HG02588 (cell line): ENCODE results near the gene GSTA4.
A peak's percentile ranks its signal among the peaks of the same experiment; 100 is the strongest.

Experiments used
- ATAC-seq: cut with Tn5 transposase; IDR thresholded peaks from one replicate; pipeline ENCODE4 v1.9.1; 2021; ENCODE audit warnings: mild to moderate bottlenecking, moderate library complexity; ENCODE audit not compliant: unreplicated experiment

GSTA4 gene, protein sequence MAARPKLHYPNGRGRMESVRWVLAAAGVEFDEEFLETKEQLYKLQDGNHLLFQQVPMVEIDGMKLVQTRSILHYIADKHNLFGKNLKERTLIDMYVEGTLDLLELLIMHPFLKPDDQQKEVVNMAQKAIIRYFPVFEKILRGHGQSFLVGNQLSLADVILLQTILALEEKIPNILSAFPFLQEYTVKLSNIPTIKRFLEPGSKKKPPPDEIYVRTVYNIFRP

DNA sequence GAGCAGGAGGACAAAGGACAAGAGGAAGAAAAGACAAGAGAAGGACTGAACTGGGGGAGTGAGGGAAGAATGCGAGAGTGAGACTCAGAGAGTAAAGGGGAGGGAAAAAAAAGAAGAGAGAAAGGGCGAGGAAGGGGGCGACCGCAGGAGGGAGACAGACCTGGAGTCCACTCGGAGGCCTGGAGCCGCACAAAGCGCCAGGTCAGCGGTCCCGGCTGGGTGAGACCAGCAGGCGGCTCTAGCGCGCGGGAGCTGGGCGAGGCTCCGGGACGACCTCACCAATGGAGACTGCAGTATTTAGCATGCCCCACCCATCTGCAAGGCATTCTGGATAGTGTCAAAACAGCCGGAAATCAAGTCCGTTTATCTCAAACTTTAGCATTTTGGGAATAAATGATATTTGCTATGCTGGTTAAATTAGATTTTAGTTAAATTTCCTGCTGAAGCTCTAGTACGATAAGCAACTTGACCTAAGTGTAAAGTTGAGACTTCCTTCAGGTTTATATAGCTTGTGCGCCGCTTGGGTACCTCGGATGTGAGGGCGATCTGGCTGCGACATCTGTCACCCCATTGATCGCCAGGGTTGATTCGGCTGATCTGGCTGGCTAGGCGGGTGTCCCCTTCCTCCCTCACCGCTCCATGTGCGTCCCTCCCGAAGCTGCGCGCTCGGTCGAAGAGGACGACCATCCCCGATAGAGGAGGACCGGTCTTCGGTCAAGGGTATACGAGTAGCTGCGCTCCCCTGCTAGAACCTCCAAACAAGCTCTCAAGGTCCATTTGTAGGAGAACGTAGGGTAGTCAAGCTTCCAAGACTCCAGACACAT is at the start of gene GSTA4:
Gene GSTA4 (minus strand): TSS at position 196 of the 824 bp plus-strand sequence. CDS start 1,041 bp downstream, outside the sequence.
- peak; percentile 98 for ATAC-seq

DNA sequence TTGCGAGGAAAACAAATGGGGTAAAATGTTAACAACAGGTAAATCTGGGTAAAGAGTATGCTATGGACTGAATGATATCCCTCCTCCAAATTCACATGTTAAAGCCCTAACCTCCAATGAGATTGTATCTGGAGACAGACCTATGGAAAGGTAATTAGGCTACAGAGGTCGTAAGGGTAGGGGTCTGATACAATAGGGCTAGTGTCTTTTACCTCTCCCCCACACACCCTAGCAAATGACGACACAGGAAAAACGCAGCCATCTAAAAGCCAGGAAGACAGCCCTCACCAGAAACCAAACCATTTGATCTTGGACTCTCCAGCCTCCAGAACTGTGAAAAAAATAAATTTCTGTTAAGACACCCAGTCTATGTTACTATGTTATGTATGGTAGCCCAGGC is 49.5 kb upstream of the GSTA4 start:
- no peak for ATAC-seq

DNA sequence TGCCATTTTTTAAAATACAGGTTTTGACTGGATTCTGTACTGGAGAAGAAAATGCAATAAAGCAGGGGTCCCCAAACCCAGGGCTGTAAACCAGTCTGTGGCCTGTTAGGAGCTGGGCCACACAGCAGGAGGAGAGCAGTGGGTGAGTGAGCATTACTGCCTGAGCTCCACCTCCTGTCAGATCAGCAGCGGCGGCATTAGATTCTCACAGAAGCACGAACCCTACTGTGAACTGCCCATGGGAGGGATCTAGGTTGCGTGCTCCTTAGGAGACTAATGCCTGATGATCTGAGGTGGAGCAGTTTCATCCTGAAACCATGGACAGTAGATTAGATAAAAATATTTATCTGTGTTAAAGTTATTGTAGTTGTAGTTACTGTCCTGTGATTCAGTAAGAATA is 49.0 kb upstream of the GSTA4 start:
- no peak for ATAC-seq

DNA sequence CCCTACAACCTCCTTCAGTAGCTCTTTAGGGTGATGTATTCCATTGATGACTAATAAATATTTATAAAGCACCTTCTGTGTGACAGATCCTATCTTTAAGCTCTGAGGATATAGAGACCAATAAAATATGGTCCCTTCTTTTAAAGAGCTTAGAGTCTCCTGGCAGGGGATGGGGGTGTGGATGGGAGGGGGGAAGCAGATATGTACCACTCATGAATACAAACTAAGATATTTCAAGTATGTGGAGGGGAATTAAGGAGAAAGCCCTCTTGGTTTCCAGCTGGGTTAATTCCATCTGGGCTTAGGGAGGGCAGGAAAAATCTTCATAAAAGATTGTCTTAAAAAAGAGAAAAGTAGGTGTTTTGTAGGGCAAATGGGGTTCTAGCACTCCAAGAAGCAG is 48.5 kb upstream of the GSTA4 start:
- ATAC-seq = no peak

DNA sequence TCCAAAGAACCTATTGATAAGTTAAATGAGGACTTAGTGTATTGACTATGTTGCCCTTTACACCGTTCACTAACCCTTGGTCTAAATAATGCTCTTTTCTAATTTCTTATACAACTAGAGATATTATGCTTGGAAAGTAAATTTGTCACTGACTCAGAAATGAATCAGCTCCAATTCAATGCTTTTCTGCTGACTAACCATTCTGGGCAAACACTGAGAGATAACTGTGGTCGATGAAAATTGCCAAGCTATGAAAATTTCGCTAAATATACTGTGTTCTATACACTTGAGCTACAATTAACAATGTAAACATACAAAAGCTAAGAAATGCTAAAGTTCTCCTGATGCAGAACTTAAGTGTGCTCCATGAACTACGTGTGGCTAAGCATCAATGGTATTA is 47.0 kb upstream of the GSTA4 start:
- no peak for ATAC-seq

DNA sequence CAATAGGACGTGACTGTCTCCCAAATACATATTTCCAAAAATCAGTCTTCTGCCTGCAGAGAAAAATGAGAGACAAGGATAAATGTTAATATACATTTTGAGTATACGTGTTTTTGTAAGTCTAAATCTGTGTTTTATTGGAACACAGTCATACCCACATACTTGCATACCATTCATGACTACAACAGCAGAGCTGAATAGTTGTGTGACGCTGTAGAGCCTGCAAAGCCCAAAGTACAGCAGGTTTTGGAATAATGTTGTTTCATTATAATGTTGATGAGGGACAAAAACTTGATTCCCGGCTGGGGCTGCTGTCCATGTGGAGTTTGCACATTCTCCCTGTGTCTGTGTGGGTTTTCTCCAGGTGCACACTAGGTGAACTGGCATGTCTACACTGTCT is 46.3 kb upstream of the GSTA4 start:
- ATAC-seq = no peak

DNA sequence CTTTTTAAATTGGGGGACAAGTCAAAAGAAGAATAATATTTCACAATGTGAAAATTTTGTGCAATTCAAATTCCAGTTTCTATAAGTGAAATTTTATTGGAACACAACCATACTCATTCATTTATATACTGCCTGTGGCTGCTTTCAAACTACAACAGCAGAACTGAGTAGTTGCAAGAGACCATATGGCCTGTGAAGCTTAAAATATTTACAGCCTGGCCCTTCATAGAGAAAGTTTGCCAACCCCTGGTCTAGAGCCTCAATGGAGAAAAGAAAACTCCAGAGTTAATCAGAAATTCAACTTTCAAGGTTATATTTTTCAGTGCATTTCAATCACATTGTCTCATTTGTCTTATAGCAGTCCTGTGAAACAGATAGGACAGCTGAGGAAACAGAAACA is 43.5 kb upstream of the GSTA4 start:
- no peak for ATAC-seq

DNA sequence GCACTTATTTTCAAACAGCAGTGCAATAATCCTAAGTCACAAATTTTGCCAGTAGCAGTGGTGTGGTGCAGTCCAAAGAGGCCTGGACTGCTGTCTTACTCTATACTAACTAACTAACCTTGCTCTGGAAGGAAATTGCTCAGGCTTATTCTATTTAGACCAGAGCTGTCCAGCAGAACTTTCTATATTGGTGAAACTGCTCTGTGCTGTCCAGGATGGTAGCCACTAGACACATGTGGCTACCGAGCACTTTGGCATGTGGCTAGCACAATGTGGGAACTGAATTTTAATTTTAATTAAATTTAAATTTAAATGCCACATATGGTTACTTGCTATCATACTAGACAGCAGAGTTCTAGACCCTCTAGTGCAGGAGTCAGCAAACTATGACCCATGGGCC is 43.1 kb upstream of the GSTA4 start:
- ATAC-seq = no peak

DNA sequence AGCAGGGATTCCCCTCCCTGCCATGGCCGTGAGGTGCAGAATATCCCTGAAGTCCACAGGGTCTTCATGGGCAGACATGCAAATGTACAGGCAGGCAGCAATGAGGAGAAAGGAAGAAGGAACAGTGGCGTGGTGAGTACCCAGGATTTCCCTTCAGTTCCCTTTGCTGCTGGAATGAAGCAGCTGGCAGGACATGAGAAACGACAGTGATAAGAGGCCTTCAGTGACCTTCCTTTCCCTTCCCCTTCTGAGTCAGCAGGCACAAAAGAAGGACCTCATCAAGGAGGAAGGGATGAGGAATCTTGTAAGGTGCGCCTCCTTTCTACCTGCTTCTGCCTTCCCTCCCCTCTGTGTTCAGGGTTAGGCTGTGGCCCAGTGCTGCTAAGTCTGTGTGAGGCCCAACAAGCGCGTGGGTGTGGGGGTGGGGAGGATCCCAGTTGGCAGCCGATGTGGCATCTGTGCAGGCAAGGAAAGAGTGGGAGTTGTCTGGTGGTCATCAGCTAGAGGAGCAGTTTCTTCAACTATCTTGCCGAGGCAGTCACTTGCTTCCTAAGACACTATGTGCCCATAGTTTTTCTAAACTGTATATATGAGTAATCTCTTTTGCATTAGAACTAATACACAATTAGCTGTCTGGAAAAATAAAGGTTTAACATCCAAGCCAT is 40.6 kb upstream of the GSTA4 start:
- no peak for ATAC-seq

DNA sequence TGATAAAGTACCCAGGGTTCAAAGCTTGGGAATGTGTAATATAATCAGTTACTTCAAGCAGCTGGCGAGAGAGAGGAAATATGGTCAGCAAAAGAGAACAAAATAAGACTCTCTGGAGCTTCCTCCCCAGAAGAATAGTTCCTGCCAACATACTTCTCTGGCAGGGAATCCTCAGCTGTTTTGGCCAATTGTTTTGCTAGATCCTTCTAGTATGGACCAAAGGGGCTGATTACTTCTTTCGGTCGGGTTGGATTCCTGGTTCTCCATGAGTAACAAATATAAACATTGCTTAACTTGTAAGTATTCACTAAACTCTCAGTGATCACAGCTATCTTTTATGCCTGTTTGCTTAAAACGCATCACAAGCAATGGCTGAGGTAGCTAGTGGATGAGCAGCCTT is 38.7 kb upstream of the GSTA4 start:
- no peak for ATAC-seq

DNA sequence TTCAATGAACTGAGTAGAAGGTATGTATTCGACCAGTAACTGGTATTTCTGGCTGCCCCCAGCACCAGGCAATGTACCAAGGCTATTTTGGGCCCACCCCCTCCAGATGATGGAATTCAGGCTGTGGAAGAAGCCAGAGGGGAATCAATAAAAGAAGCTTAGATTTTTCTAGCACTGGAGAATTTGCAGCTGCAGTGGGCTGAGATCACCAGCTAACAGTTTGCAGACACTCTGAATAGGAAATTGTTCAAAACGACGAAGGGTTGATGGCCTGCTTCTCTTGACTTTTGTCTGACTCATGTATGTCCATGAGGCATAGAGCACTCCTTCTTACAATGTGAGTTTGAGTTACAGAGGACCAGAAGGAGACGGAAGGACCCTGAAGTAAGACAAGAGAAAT is 37.8 kb upstream of the GSTA4 start:
- no peak for ATAC-seq

DNA sequence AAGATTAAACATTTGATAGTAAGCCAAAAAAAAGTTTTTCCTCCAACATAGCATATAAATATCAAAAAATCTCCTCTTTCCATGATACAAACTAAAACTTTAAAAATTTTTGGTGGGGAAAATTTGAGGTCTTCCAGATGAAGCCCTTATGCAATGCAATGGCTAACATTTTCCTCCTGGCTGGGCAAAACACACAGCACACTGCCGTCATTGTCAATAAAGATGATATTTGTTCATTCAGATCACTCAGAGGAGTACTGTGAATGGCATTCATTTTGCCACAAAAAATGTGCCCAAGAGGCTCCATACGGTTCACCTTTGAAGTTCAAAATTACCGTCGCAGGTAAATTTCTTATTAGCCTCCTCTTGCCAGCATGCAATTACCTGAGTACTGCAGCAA is 36.2 kb upstream of the GSTA4 start:
- ATAC-seq = no peak

DNA sequence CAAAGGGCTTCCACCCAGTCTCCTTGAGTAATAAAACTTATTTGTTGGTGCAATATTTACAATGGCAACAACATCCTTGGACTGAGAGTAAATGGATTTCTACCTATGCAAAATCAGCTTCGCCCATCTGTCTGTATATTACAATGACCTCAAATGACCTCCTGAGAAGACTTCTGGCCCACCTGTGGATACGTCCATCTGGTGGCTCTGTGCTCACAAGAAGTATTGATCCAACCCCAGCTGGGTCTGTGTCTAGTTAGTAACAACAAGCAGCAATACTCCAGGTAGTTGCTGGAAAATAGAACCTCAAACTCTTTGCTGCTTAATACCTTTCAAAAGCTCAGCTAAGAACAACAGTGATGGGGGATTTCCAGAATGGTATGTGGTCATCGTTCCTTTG is 34.7 kb upstream of the GSTA4 start:
- no peak for ATAC-seq

DNA sequence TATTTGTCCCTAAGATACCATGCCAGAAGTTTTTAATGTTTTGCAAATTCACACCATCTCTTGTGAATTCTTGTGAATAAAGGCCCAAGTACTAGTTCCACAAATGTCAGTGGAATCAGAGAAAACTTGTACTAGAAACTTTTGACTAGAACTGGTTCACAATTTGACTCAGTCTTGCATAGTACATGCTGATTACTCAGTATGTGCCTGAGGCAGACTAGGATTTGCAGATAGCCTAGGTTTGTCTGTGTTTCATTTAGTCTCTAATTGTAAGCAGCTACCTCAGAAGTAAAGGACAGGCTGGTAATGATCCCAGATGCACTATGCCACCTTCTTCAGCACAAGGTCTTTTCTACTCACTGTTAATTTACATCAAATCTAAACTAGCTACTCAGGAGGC is 34.2 kb upstream of the GSTA4 start:
- no peak for ATAC-seq

DNA sequence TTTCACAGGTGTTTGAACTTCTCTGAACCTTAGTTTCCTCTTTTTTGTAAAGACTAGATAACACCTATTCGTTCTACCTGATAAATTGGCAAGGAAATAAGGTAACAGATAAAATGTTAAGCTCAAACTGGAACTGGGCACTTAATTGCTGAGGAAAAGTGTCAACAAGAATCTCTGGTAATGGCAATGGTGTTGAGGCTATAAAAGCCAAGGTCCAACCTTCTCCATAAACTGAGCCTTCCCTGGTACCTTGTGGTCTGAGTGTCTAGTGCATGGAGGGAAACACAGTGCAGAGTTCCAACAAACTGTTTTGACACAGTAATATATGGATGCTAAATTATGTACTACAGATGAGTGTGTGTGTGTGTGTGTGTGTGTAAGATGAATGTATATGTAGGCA is 33.4 kb upstream of the GSTA4 start:
- ATAC-seq = no peak

DNA sequence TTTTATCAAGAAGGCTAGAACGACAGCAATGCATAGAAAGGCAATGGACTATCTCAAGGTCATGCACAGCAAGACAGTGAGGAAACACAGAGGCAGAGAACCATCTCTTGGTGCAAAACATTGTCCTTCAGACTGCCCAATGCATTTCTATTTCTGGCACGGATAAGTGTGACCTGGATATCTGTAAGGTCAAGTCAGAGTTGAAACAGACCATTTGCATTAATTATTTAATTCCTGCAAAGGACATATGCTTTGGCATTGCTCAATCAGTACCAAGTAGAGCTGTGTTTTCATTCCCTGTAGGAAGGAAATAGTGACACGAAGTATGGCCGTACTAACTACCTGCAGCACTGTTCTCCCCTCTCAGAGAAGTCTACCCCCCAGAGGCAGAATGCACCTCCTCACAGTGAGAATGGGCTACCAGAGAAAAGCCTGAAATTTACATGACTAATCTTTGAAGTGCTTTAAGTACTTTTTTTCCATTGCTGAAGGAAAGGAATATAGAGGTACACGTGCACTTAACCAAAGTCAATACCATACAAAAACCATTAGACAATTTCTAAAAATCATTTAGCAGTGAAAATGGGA is 32.1 kb upstream of the GSTA4 start:
- ATAC-seq = no peak

DNA sequence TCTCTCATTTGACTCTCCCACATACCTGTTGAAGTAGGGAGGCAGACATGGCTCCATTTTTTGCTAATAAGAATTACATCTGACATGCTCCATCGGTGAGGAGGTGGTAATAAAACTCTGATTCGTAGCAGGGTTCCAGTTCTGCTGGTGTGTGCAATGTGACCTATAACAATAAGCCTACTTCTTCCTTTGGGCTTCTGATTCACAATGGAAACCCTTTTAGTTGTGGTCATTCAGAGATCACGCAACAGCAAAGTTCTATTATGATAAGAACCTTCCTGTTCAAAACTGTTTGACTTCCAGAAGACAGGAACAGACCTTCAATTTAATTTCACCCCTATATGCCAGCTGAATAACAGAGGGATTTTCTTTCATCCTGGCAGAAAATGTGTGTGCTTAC is 31.4 kb upstream of the GSTA4 start:
- ATAC-seq = no peak

DNA sequence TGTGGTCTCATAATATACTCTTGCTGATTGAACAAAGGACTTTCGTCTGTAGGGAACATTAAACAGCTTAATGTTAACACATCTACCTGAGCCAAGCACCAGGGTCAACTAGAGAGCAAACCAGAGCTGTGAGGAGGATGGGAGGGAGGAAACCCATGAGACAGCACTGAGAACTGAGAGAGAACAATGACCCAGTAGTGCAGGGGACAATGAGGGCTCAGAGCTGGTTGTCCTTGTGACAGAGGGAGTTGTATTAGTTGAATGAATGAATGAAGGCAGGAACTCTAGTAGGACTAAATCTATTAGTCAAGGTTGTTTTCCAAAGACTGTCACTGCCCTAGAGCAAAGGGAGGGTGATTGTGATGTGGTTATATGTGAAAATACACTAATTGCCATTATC is 28.2 kb upstream of the GSTA4 start:
- no peak for ATAC-seq

DNA sequence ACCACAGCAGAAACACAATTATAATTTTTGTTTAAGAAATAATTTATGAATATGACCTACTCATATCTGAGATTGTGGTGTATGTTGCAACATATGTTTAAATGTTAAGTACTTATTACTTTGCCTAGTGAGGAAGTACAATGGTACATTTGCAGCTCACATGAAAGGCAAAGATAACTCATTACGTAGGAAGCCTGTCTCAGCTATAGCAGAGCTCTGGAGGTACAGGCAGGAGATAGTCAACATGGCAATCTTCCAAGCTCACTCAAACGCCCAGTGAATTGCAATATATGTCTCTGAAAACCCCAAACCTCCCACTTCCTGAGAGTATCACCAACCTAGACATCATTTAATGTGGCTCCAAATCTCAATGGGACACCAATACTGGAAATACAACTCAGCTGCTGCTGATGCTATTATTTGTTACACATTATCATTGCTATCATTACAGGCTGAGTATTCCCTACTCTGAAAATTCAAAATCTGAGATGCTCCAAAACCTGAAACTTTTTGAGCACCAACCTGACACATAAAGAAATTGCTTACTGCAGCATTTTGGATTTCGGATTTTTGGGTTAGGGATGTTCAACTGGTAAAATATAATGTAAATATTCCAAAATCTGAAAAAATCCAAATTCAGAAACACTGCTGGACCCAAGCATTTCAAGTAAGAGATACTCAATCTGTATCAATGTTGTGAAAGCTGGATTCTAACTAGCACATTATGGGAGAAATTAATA is 25.1 kb upstream of the GSTA4 start:
- ATAC-seq = no peak

DNA sequence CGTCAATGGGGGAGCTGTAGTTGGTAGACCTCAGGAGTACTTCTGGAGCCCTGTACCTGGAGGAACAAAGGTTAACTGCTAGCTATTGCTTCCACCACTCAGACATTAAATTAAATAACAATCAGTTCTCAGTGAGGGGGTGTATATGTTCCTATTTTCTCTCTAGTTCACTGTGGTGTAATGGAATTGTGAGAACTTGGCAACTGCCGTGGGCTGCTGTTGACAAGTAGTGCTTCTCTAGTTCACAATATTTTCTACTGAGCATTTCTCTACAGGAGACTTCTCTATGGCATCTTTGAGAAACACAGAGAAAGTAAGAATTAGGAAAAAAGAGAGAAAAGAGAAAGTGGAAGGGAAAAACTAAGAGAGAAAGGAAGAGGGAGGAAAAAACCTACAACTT is 23.4 kb upstream of the GSTA4 start:
- ATAC-seq = no peak

DNA sequence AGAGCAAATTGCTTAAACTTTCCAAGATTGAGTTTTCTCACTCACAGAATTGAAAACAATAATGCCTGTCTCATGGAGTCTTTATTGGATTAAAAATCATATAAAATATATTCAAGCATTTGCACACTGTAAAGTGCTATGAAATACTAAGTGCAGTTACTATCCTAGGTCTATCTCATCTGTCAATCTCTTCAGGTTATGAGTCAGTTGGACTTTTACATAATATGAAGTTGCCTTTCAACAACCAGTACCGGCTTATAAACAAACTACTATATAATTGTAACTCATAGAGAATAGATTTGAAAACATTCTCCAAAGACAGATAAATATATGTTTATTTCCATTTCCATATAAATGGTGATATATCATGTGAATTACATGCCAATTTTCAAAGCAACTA is 20.4 kb upstream of the GSTA4 start:
- no peak for ATAC-seq
